Tibial nerve (tissue), 3 donors: ENCODE measurements around the gene WNT6.

Source experiments
- CTCF ChIP-seq, 5 experiments: fragments of 200-600 bp in 3 of 5; fragments of 450-650 bp in 2 of 5; sonication (generic) in 3 of 5; IDR thresholded peaks; one replicate each; pipeline ENCODE4 v1.5.1; 2016 to 2019; ENCODE audit warnings: antibody characterized with exemption in 5 of 5, mild to moderate bottlenecking in 3 of 5, moderate library complexity in 2 of 5
- POLR2A ChIP-seq, 2 donors: fragments of 450-650 bp; IDR thresholded peaks; one replicate each; pipeline ENCODE4 v1.6.1; 2017; ENCODE audit warnings: antibody characterized with exemption in 2 of 2, mild to moderate bottlenecking in 2 of 2, moderate library complexity in 2 of 2

- TF ChIP-seq POLR2A (IDR thresholded peaks at IDR 0.05) (no peak), CTCF (IDR thresholded peaks at IDR 0.05) (no peak)
Observed at GRCh38 chr2:218871345-218872302, 12.0 kb downstream of the WNT6 start.
